H1 (cell line): ENCODE measurements around the gene CELA1. TPM values are rescaled to one million over a fixed set of nuclear protein-coding genes. Genes with fewer than 3 reads are reported as not detected.
A peak's percentile ranks its signal among the peaks of the same experiment; 100 is the strongest.

Experiments
- CTCF ChIA-PET: fragments of 300-600 bp; sonication (Branson Sonifier 250); formaldehyde crosslinking; loops from one replicate; lab custom pipeline; 2021; ENCODE audit not compliant: partially characterized antibody; lab: Charles Lee
- POLR2A ChIA-PET: fragments of 300-600 bp; sonication (Branson Sonifier 250); formaldehyde crosslinking; loops from one replicate; lab custom pipeline; 2021; ENCODE audit warnings: inconsistent platforms; ENCODE audit not compliant: partially characterized antibody; lab: Charles Lee
- DNase-seq, 2 experiments: peaks; one replicate each; pipeline versions ENCODE4 v3.0.0 to v3.0.0-alpha.2; 2010 to 2022; ENCODE audit warnings: low spot score in 2 of 2, low read depth in 1 of 2, mixed read lengths in 1 of 2
- FAIRE-seq: peaks from 2 replicates; lab custom pipeline; 2011; peaks lifted over from hg19 to GRCh38; lab: Jason Lieb, UNC
- H2AFZ ChIP-seq: 2 replicates; pipeline ENCODE4 v1.8.1; 2012; ENCODE audit warnings: low read length, inconsistent platforms
- H2AK5ac ChIP-seq: 2 replicates; pipeline ENCODE4 v1.6.1; 2013; ENCODE audit warnings: low read depth, low read length
- H2BK120ac ChIP-seq: replicated peaks from 2 replicates; pipeline ENCODE3; 2013; ENCODE audit warnings: low read depth, low read length, inconsistent platforms
- H2BK12ac ChIP-seq: 2 replicates; pipeline ENCODE4 v1.6.1; 2013; ENCODE audit warnings: low read depth, low read length
- H2BK15ac ChIP-seq: 2 replicates; pipeline ENCODE4 v1.6.1; 2013; ENCODE audit warnings: low read length
- H2BK20ac ChIP-seq: 2 replicates; pipeline ENCODE4 v1.6.1; 2013; ENCODE audit warnings: low read length
- H2BK5ac ChIP-seq: 2 replicates; pipeline ENCODE4 v1.6.1; 2013; ENCODE audit warnings: low read depth, low read length
- H3K14ac ChIP-seq: 2 replicates; pipeline ENCODE4 v1.6.1; 2013; ENCODE audit warnings: inconsistent platforms; ENCODE audit not compliant: insufficient read length
- H3K18ac ChIP-seq: 2 replicates; pipeline ENCODE4 v1.6.1; 2013; ENCODE audit warnings: low read length; ENCODE audit errors: extremely low read depth
- H3K23ac ChIP-seq: 2 replicates; pipeline ENCODE4 v1.6.1; 2013; ENCODE audit warnings: inconsistent platforms; ENCODE audit not compliant: insufficient read length
- H3K23me2 ChIP-seq: 2 replicates; pipeline ENCODE4 v1.6.1; 2013; ENCODE audit warnings: low read depth, low read length
- H3K27ac ChIP-seq: 2 replicates; pipeline ENCODE4 v1.6.1; 2011; ENCODE audit warnings: low read depth, low read length, inconsistent platforms
- H3K27me3 ChIP-seq, 4 experiments: replicated peaks in 1 of 4; 1 replicate in 1 of 4; 2 replicates in 3 of 4; pipeline versions ENCODE4 v1.6.1 to v1.8.1; 2011 to 2013; ENCODE audit warnings: low read length in 3 of 4, mild to moderate bottlenecking in 3 of 4, inconsistent platforms in 2 of 4, mixed read lengths in 2 of 4, moderate library complexity in 1 of 4; ENCODE audit not compliant: control insufficient read depth in 3 of 4, insufficient read depth in 3 of 4; ENCODE audit errors: extremely low read depth in 1 of 4
- H3K36me3 ChIP-seq, 4 experiments: 2 replicates each; pipeline versions ENCODE4 v1.6.1 to v1.8.1; 2011 to 2013; ENCODE audit warnings: mild to moderate bottlenecking in 4 of 4, low read length in 3 of 4, moderate library complexity in 2 of 4, control low read depth in 1 of 4, inconsistent platforms in 1 of 4; ENCODE audit not compliant: insufficient read depth in 4 of 4, control insufficient read depth in 2 of 4
- H3K4ac ChIP-seq: replicated peaks from 2 replicates; pipeline ENCODE3; 2013; ENCODE audit warnings: low read length, low read depth, mixed read lengths, inconsistent platforms; ENCODE audit not compliant: insufficient read length
- H3K4me1 ChIP-seq, 4 experiments: replicated peaks in 1 of 4; 1 replicate in 1 of 4; 2 replicates in 3 of 4; pipeline versions ENCODE4 v1.6.1 to v1.8.1; 2011 to 2013; ENCODE audit warnings: low read length in 3 of 4, inconsistent platforms in 2 of 4, mixed read lengths in 1 of 4; ENCODE audit not compliant: insufficient read depth in 4 of 4, control insufficient read depth in 3 of 4
- H3K4me2 ChIP-seq, 2 experiments: 2 replicates each; pipeline versions ENCODE4 v1.6.1 to v1.8.1; 2011 to 2013; ENCODE audit warnings: low read depth in 2 of 2, low read length in 2 of 2, control low read depth in 1 of 2, inconsistent platforms in 1 of 2, mild to moderate bottlenecking in 1 of 2; ENCODE audit not compliant: insufficient read depth in 1 of 2
- H3K4me3 ChIP-seq, 4 experiments: fragments of 200-600, 300-600 bp in 1 of 4; sonication (generic), shearing (Covaris generic), sonication (Bioruptor Twin) in 1 of 4; 2 replicates each; pipeline versions ENCODE4 v1.5.1 to v1.8.1; 2011 to 2016; ENCODE audit warnings: low read length in 4 of 4, low read depth in 3 of 4, control low read depth in 2 of 4, inconsistent platforms in 2 of 4, mild to moderate bottlenecking in 2 of 4, mixed read lengths in 1 of 4, moderate library complexity in 1 of 4; ENCODE audit not compliant: insufficient read depth in 2 of 4; ENCODE audit errors: extremely low read depth in 1 of 4
- H3K56ac ChIP-seq: replicated peaks from 2 replicates; pipeline ENCODE3; 2013; ENCODE audit warnings: low read depth, mild to moderate bottlenecking, mixed read lengths, low read length, inconsistent platforms; ENCODE audit not compliant: insufficient read length
- H3K79me1 ChIP-seq: 2 replicates; pipeline ENCODE4 v1.6.1; 2013; ENCODE audit warnings: low read depth, low read length, control low read depth
- H3K79me2 ChIP-seq, 2 experiments: 2 replicates each; pipeline versions ENCODE4 v1.6.1 to v1.8.1; 2012 to 2013; ENCODE audit warnings: low read length in 2 of 2, mild to moderate bottlenecking in 2 of 2, inconsistent platforms in 1 of 2; ENCODE audit not compliant: insufficient read depth in 2 of 2, control insufficient read depth in 1 of 2
- H3K9ac ChIP-seq, 4 experiments: replicated peaks in 1 of 4; 1 replicate in 1 of 4; 2 replicates in 3 of 4; pipeline versions ENCODE4 v1.6.1 to v1.8.1; 2011 to 2013; ENCODE audit warnings: low read depth in 3 of 4, low read length in 3 of 4, control low read depth in 2 of 4, mild to moderate bottlenecking in 2 of 4, moderate library complexity in 2 of 4, inconsistent platforms in 1 of 4; ENCODE audit errors: extremely low read depth in 1 of 4
- H3K9me3 ChIP-seq, 2 experiments: 2 replicates each; pipeline versions ENCODE4 v1.6.1 to v1.8.1; 2012 to 2013; ENCODE audit warnings: mild to moderate bottlenecking in 2 of 2, moderate library complexity in 2 of 2, control low read depth in 1 of 2, inconsistent platforms in 1 of 2, low read depth in 1 of 2, low read length in 1 of 2, mixed read lengths in 1 of 2; ENCODE audit not compliant: insufficient read depth in 2 of 2
- H4K20me1 ChIP-seq, 2 experiments: replicated peaks in 1 of 2; 2 replicates each; pipeline versions ENCODE3 to v1.8.1; 2011 to 2013; ENCODE audit warnings: inconsistent platforms in 2 of 2, low read length in 2 of 2, mild to moderate bottlenecking in 1 of 2; ENCODE audit not compliant: insufficient read depth in 2 of 2, control insufficient read depth in 1 of 2
- H4K5ac ChIP-seq: 2 replicates; pipeline ENCODE4 v1.6.1; 2013; ENCODE audit warnings: low read length, low read depth, mixed read lengths, inconsistent platforms; ENCODE audit not compliant: insufficient read length
- H4K8ac ChIP-seq: 2 replicates; pipeline ENCODE4 v1.8.0; 2013; ENCODE audit warnings: mild to moderate bottlenecking, moderate library complexity, low read length, inconsistent platforms; ENCODE audit not compliant: insufficient read depth; ENCODE audit errors: extremely low read depth
- H4K91ac ChIP-seq: replicated peaks from 2 replicates; pipeline ENCODE3; 2013; ENCODE audit warnings: low read length, mixed read lengths, inconsistent platforms; ENCODE audit not compliant: insufficient read length
- ATF3 ChIP-seq: IDR thresholded peaks from 2 replicates; pipeline ENCODE4 v1.6.1; 2011; ENCODE audit warnings: low read depth, mild to moderate bottlenecking, low read length; ENCODE audit not compliant: insufficient read depth
- BACH1 ChIP-seq: IDR thresholded peaks from 2 replicates; pipeline ENCODE4 v1.6.1; 2012; ENCODE audit warnings: low read length, improper control_type of control experiment
- CEBPB ChIP-seq: IDR thresholded peaks from 2 replicates; pipeline ENCODE4 v1.6.1; 2012; ENCODE audit warnings: low read depth, low read length
- CTBP2 ChIP-seq: IDR thresholded peaks from 2 replicates; pipeline ENCODE4 v1.7.0; 2011; ENCODE audit warnings: borderline replicate concordance, mild to moderate bottlenecking, moderate library complexity, mixed read lengths, low read length; ENCODE audit not compliant: insufficient read depth, insufficient read length
- FOSL1 ChIP-seq: IDR thresholded peaks from 2 replicates; pipeline ENCODE4 v1.6.1; 2011; ENCODE audit warnings: mild to moderate bottlenecking, low read depth, low read length, moderate library complexity; ENCODE audit not compliant: insufficient read depth
- HDAC2 ChIP-seq, 2 experiments: fragments of 300-600 bp in 1 of 2; sonication (generic) in 1 of 2; IDR thresholded peaks; 2 replicates each; pipeline ENCODE4 v1.6.1; 2011 to 2012; ENCODE audit warnings: low read depth in 2 of 2, low read length in 2 of 2, mild to moderate bottlenecking in 2 of 2, moderate library complexity in 2 of 2, borderline replicate concordance in 1 of 2, inconsistent platforms in 1 of 2
- HDAC6 ChIP-seq: IDR thresholded peaks from one replicate; pipeline ENCODE4 v1.7.1; 2012; ENCODE audit warnings: low read depth, mild to moderate bottlenecking, inconsistent platforms, low read length, moderate library complexity
- JUND ChIP-seq: IDR thresholded peaks from 2 replicates; pipeline ENCODE4 v1.6.1; 2011; ENCODE audit warnings: mild to moderate bottlenecking, improper control_type of control experiment, low read length
- MAFK ChIP-seq: IDR thresholded peaks from 2 replicates; pipeline ENCODE4 v1.6.1; 2012; ENCODE audit warnings: low read depth, mild to moderate bottlenecking, improper control_type of control experiment, low read length
- POU5F1 ChIP-seq: IDR thresholded peaks from 2 replicates; pipeline ENCODE4 v1.6.1; 2011; ENCODE audit warnings: low read depth, mild to moderate bottlenecking, low read length, moderate library complexity
- SRF ChIP-seq: IDR thresholded peaks from 2 replicates; pipeline ENCODE4 v1.6.1; 2011; ENCODE audit warnings: mild to moderate bottlenecking, low read depth, low read length, moderate library complexity
- WGBS, 2 experiments: shearing (Covaris generic) in 1 of 2; methylation state at CpG; one replicate each; pipeline versions ENCODE4 v1.1.6 to v1.1.7; 2013 to 2015; ENCODE audit warnings: low lambda C conversion rate in 2 of 2, mixed read lengths in 2 of 2, inconsistent platforms in 1 of 2, low coverage in 1 of 2, missing lambda C conversion rate in 1 of 2; ENCODE audit not compliant: insufficient replicate concordance in 2 of 2, insufficient coverage in 1 of 2, insufficient read length in 1 of 2; ENCODE audit errors: extremely low coverage in 1 of 2, missing lambda C conversion rate in 1 of 2; 5-methylcytosine and 5-hydroxymethylcytosine counted together
- polyA plus RNA-seq, 7 experiments: library from polyadenylated mRNA; depleted of rRNA in 3 of 7; stranded (reverse) in 5 of 7; unstranded in 2 of 7; fragments of >200 nt in 5 of 7; fragments of 200-250 nt in 2 of 7; gene quantifications; 1 replicate in 5 of 7; 2 replicates in 1 of 7; 4 replicates in 1 of 7; pipeline versions ENCODE4 v1.2.1 to v1.2.3, GENCODE V29; 2011 to 2013; ENCODE audit warnings: missing spikeins in 2 of 7, mixed read lengths in 2 of 7
- total RNA-seq: library from RNA; stranded (reverse); fragmentation: NEBNext Ultra II Directional; extraction: Animal tissue kit (Norgen Biotek cat#: 25700); gene quantifications from 2 replicates; pipeline ENCODE4 v1.2.1, GENCODE V29; 2021

CELA1 gene
- total and polyA plus RNA-seq, 2 of the 8 experiments (the other 6 are each of a cell fraction or from before 2014, with no cell fraction given): 0.09 TPM; not detected in 1

- H3K4me1 ChIP-seq: peaks cover 0 to 3% (median 0%) of the 10 kb centered on the region in 4 experiments; a peak in 2 of 7 replicates
- DNase-seq (no peak), FAIRE-seq (no peak)
- H3K36me3 ChIP-seq: no peaks in the 10 kb centered on the region
- no peak overlapping the region for H4K91ac ChIP-seq
- no peak overlapping the region for H3K4me2 ChIP-seq
- no peak overlapping the region for H3K18ac ChIP-seq
- no peaks in the 10 kb centered on the region for H4K20me1 ChIP-seq
- no peak overlapping the region for H4K8ac ChIP-seq
- H2BK20ac ChIP-seq: no peak overlapping the region
- H3K27ac ChIP-seq: no peak overlapping the region
- peak overlapping the region; percentile 78; the same call in 1 of the 2 replicates for H2AFZ ChIP-seq
- no peak overlapping the region for H3K23ac ChIP-seq
- H3K27me3 ChIP-seq: no peaks in the 10 kb centered on the region; a peak in 1 of 7 replicates
- H3K23me2 ChIP-seq: no peaks in the 10 kb centered on the region
- H3K4me3 ChIP-seq: no peak overlapping the region
- no peak overlapping the region for H3K4ac ChIP-seq
- no peak overlapping the region for H2BK15ac ChIP-seq
- POLR2A ChIA-PET: interaction anchor here (1.8 kb wide), 1 partner anchor 8 kb away, joined by 5 read pairs; no protein-coding TSS in a partner anchor
- H3K79me1 ChIP-seq: no peaks in the 10 kb centered on the region
- 84% methylated on average over 7 of the region's 7 CpGs; no CpG with 5 or more reads in 1 of the 2 experiments for WGBS, 2 experiments
- H2AK5ac ChIP-seq: no peak overlapping the region
- no peak overlapping the region for H4K5ac ChIP-seq
- H2BK12ac ChIP-seq: no peak overlapping the region
- CTCF ChIA-PET: interaction anchor here (0.6 to 7.0 kb wide), 8 partner anchors 15 to 107 kb away, joined by 3 to 45 read pairs (median 4); no protein-coding TSS in a partner anchor
- no peak overlapping the region for H2BK120ac ChIP-seq
- H3K56ac ChIP-seq: no peak overlapping the region
- H3K14ac ChIP-seq: no peak overlapping the region
- no peak overlapping the region for H3K9ac ChIP-seq
- H3K9me3 ChIP-seq: no peaks in the 10 kb centered on the region
- H2BK5ac ChIP-seq: no peak overlapping the region
- H3K79me2 ChIP-seq: no peaks in the 10 kb centered on the region
- TF ChIP-seq MAFK: peak; percentile 39; the same call in 1 of the 2 replicates
- no peak for TF ChIP-seq HDAC2 (IDR thresholded peaks at IDR 0.05; ENCODE audit: borderline replicate concordance in 1 of 2, low read depth in 2 of 2, low read length in 2 of 2)
- TF ChIP-seq HDAC6: no peak
- no peak for TF ChIP-seq FOSL1
- peak; percentile 56; the same call in 1 of the 2 replicates for TF ChIP-seq BACH1
- no peak for TF ChIP-seq ATF3
- no peak for TF ChIP-seq SRF
- TF ChIP-seq JUND: no peak
- no peak for TF ChIP-seq POU5F1
- peak; percentile 64 for TF ChIP-seq CEBPB
- no peak for TF ChIP-seq CTBP2
These were observed 19.6 kb downstream of the CELA1 start for GRCh38 chr12:51326698-51327439.
